Hematopoietic multipotent progenitor cell (in vitro differentiated cells): ENCODE measurements around the gene PPFIA2. TPM values are rescaled to one million over a fixed set of nuclear protein-coding genes. Genes with fewer than 3 reads are reported as not detected.
"Not testable (repeated sequence)": the region's sequence is repeated elsewhere in the genome, so short reads cannot be mapped to it uniquely, and the experiment has no call there.

Experiments used
- DNase-seq, 3 donors: peaks; one replicate each; pipeline ENCODE4 v3.0.0-alpha.2; 2011 to 2015; ENCODE audit warnings: low read depth in 2 of 3, low spot score in 2 of 3
- total RNA-seq: library from RNA; depleted of rRNA; stranded (reverse); fragments of >200 nt; gene quantifications from one replicate; pipeline ENCODE4 v1.2.3, GENCODE V29; 2012

PPFIA2 gene
- total RNA-seq, 1 donor = not detected

- no peak for DNase-seq
Observed at GRCh38 chr12:81222846-81223592, 536.1 kb downstream of the PPFIA2 start.

DNA sequence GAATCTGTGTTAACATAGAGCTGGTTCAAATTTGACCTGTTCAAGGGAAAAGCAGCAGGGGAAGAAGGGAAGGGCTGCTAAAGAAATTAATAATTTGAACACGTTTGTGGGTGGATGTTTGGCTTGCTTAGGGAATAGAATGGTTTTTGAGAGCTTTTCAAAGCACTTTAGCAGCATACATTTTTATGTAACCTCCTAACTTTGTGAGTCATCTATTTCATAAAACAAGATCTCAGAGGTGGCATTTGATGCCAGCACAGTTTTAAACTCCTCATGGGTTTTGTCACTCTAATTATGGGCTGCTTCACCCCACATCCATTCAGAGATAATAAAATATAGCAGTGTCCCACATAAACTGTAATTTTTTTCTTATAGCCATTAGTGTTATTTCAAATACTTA lies 537.5 kb downstream of the PPFIA2 start:
- no peak for DNase-seq

- DNase-seq = no peak
Observed at GRCh38 chr12:81216739-81217138, 542.4 kb downstream of the PPFIA2 start.

DNA sequence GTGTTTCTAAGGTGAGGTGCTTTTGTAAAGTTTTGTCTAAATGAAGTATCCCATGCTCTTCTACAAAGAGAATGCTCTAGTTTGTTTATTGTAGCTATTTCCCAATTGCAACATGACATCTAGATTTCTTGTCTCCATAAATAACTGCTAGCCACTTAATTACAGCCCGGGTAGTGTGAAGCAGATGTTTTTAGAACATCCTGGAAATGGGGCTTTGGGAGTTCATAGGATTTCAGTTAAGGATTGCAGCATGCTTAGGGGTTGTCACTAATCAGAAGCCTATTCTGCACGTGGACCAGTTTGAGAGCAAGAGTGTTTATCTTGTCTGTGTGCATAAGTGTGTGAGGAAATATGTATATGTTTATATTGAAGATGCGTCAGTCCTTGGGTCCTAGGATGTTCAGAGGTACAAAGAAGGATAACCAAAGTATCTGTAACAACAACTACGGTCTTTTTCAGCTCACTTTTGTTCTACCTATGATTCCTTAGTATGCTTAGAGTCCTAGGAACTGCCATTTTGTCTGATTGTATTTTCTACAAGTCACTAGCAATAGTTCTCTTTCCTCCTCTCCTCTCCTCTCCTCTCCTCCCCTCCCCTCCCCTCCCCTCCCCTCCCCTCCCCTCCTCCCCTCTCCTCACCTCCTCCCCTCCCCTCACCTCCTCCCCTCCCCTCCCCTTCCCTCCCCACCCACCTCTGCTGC lies 546.0 kb downstream of the PPFIA2 start:
- no peak for DNase-seq

DNA sequence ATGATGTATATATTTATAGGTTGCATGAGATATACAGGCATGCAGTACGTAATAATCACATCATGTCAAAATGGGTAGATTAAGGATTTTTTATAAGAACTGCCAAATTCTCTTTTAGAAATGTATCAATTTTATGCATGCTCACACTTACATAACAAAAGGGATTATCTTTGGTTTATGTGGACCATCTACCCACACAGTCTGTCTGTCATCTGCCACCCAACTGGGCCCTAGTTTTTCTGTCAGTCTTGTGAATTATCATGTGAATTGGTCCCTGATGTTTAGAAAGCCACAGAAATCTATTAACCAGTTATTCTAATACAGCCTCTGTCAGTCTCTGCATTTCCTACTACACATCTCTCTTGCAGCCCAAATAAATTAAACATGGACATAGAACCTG lies 547.8 kb downstream of the PPFIA2 start:
- DNase-seq = no peak

DNA sequence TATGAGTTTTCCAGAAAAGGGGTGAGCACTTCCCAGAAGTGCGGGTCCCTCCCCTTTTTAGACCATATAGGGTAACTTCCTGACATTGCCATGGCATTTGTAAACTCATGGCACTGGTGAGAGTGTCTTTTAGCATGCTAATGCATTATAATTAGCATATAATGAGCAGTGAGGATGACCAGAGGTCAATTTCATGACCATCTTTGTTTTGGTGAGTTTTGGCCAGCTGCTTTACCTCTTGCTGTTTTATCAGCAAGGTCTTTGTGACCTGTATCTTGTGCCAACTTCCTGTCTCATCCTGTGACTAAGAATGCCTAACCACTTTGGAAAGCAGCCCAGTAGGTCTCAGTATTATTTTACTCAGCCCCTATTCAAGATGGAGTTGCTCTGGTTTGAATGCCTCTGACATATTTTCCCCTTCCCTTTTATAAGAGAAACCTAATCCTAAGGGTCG lies 549.4 kb downstream of the PPFIA2 start:
- not testable (repeated sequence) for DNase-seq

- DNase-seq = no peak
Observed at GRCh38 chr12:81209012-81209411, 550.1 kb downstream of the PPFIA2 start.

GRCh38 chr12:81208187-81208911 lies 550.8 kb downstream of the PPFIA2 start:
- DNase-seq = no peak
